GM23338 (cell line): ENCODE measurements around the gene EIF4G3. TPM values are rescaled to one million over a fixed set of nuclear protein-coding genes. Genes with fewer than 3 reads are reported as not detected.

Experiments
- ATAC-seq: fragments of 200-7000 bp; cut with Tn5 transposase; 3 replicates; pipeline ENCODE4 v1.9.1; 2020
- DNase-seq: peaks from one replicate; pipeline ENCODE4 v3.0.0-alpha.2; 2015; ENCODE audit warnings: low spot score
- H2AFZ ChIP-seq: fragments of 200-600 bp; sonication (generic); 2 replicates; pipeline ENCODE4 v1.8.0; 2016; ENCODE audit warnings: antibody characterized with exemption, mild to moderate bottlenecking, moderate library complexity
- H3F3A ChIP-seq: fragments of 200-600 bp; sonication (generic); replicated peaks from 2 replicates; pipeline ENCODE4 v1.8.0; 2017; ENCODE audit warnings: antibody characterized with exemption, mixed run types, low read depth
- H3K27ac ChIP-seq: fragments of 200-600 bp; sonication (generic); 2 replicates; pipeline ENCODE4 v1.6.1; 2016; ENCODE audit warnings: low read depth
- H3K27me3 ChIP-seq: fragments of 200-600 bp; sonication (generic); 2 replicates; pipeline ENCODE4 v1.8.0; 2016; ENCODE audit warnings: mild to moderate bottlenecking, mixed run types, moderate library complexity; ENCODE audit not compliant: insufficient read depth
- H3K36me3 ChIP-seq: fragments of 200-600 bp; sonication (generic); 2 replicates; pipeline ENCODE4 v1.8.0; 2016; ENCODE audit warnings: mild to moderate bottlenecking; ENCODE audit not compliant: insufficient read depth
- H3K4me1 ChIP-seq: fragments of 200-600 bp; sonication (generic); 2 replicates; pipeline ENCODE4 v1.8.0; 2016; ENCODE audit warnings: mild to moderate bottlenecking, moderate library complexity; ENCODE audit not compliant: insufficient read depth
- H3K4me2 ChIP-seq: fragments of 200-600 bp; sonication (generic); 2 replicates; pipeline ENCODE4 v1.7.1; 2017; ENCODE audit warnings: mixed run types
- H3K4me3 ChIP-seq: fragments of 200-600 bp; sonication (generic); 2 replicates; pipeline ENCODE4 v1.6.1; 2016; ENCODE audit warnings: mixed run types
- H3K79me2 ChIP-seq: fragments of 200-600 bp; sonication (generic); replicated peaks from 2 replicates; pipeline ENCODE4 v1.8.0; 2017; ENCODE audit warnings: mild to moderate bottlenecking; ENCODE audit not compliant: insufficient read depth
- H3K9me2 ChIP-seq: fragments of 200-600 bp; sonication (generic); 2 replicates; pipeline ENCODE4 v1.8.0; 2017; ENCODE audit not compliant: insufficient read depth
- H4K20me1 ChIP-seq: fragments of 200-600 bp; sonication (generic); replicated peaks from 2 replicates; pipeline ENCODE4 v1.8.0; 2017; ENCODE audit warnings: mild to moderate bottlenecking; ENCODE audit not compliant: insufficient read depth
- H3K27ac Mint-ChIP-seq: 2 replicates; pipeline ENCODE4 v1.8.0; 2020; ENCODE audit warnings: inconsistent platforms, mild to moderate bottlenecking, moderate library complexity, mixed read lengths
- H3K27me3 Mint-ChIP-seq: 3 replicates; pipeline ENCODE4 v1.8.0; 2022; ENCODE audit warnings: low read depth, mild to moderate bottlenecking, moderate library complexity, mixed read lengths, inconsistent platforms; ENCODE audit not compliant: insufficient read depth, poor library complexity
- H3K36me3 Mint-ChIP-seq: 3 replicates; pipeline ENCODE4 v1.8.0; 2021; ENCODE audit warnings: low read depth, mild to moderate bottlenecking, inconsistent platforms, moderate library complexity, mixed read lengths
- H3K4me1 Mint-ChIP-seq: 3 replicates; pipeline ENCODE4 v1.8.0; 2020; ENCODE audit warnings: mild to moderate bottlenecking, inconsistent platforms, mixed read lengths
- H3K4me3 Mint-ChIP-seq: 3 replicates; pipeline ENCODE4 v1.8.0; 2021; ENCODE audit warnings: moderate library complexity, mild to moderate bottlenecking, inconsistent platforms, mixed read lengths
- H3K9me3 Mint-ChIP-seq: 3 replicates; pipeline ENCODE4 v1.8.0; 2020; ENCODE audit warnings: moderate library complexity, mild to moderate bottlenecking, inconsistent platforms, mixed read lengths
- CREB1 ChIP-seq: fragments of 250-450 bp; sonication (Bioruptor Pico); IDR thresholded peaks from 2 replicates; pipeline ENCODE4 v1.5.0; 2020; ENCODE audit warnings: low read depth, mild to moderate bottlenecking, moderate library complexity
- EZH2 ChIP-seq: fragments of 200-600 bp; sonication (generic); IDR thresholded peaks from one replicate; pipeline ENCODE4 v1.8.0; 2017; ENCODE audit warnings: antibody characterized with exemption, mild to moderate bottlenecking, low read depth; ENCODE audit not compliant: unreplicated experiment
- EZH2phosphoT487 ChIP-seq: fragments of 200-600 bp; sonication (generic); IDR thresholded peaks from one replicate; pipeline ENCODE4 v1.8.1; 2018; ENCODE audit warnings: antibody characterized with exemption; ENCODE audit not compliant: unreplicated experiment
- JUNB ChIP-seq: IDR thresholded peaks from one replicate; pipeline ENCODE4 v1.6.1; 2016; ENCODE audit warnings: antibody characterized with exemption; ENCODE audit not compliant: unreplicated experiment
- NANOG ChIP-seq: IDR thresholded peaks from 2 replicates; pipeline ENCODE4 v1.6.1; 2016; ENCODE audit warnings: antibody characterized with exemption, borderline replicate concordance
- POLR2AphosphoS5 ChIP-seq: IDR thresholded peaks from 2 replicates; pipeline ENCODE4 v1.6.1; 2016; ENCODE audit warnings: antibody characterized with exemption, low read depth
- STAT1 ChIP-seq: IDR thresholded peaks from one replicate; pipeline ENCODE4 v1.6.1; 2016; ENCODE audit warnings: antibody characterized with exemption; ENCODE audit not compliant: unreplicated experiment
- ZNF114 ChIP-seq: fragments of 250-450 bp; sonication (Bioruptor Pico); IDR thresholded peaks from 2 replicates; pipeline ENCODE4 v1.5.0; 2020; ENCODE audit warnings: mild to moderate bottlenecking, moderate library complexity
- ZNF331 ChIP-seq: fragments of 250-450 bp; sonication (Bioruptor Pico); IDR thresholded peaks from 2 replicates; pipeline ENCODE4 v1.5.0; 2020; ENCODE audit warnings: low read depth, mild to moderate bottlenecking, moderate library complexity
- polyA plus RNA-seq: library from polyadenylated mRNA; unstranded; fragments of >200 nt; fragmentation: Nextera tagmentation; extraction: Ambion mirVana; gene quantifications from 2 replicates; pipeline ENCODE4 v1.2.1, GENCODE V29; 2016
- total RNA-seq: library from RNA; depleted of rRNA; stranded (reverse); fragments of >200 nt; shearing (Covaris generic); gene quantifications from 2 replicates; pipeline ENCODE4 v1.2.3, GENCODE V29; 2014
- TF ChIP-seq, protein P1 (sequence below): IDR thresholded peaks from 2 replicates; pipeline ENCODE4 v1.6.1; 2016; ENCODE audit warnings: antibody characterized with exemption
- TF ChIP-seq, protein P2 (sequence below): fragments of 250-450 bp; sonication (Bioruptor Pico); IDR thresholded peaks from 2 replicates; pipeline ENCODE4 v1.5.0; 2020; ENCODE audit warnings: mild to moderate bottlenecking, moderate library complexity
- TF ChIP-seq, protein P3 (sequence below), 2 experiments: fragments of 200-600 bp in 1 of 2; sonication (generic) in 1 of 2; conservative IDR thresholded peaks; 2 replicates each; pipeline versions ENCODE4 v1.5.1 to v1.6.1; 2016 to 2017; ENCODE audit warnings: antibody characterized with exemption in 2 of 2, low read depth in 2 of 2, mild to moderate bottlenecking in 2 of 2, moderate library complexity in 1 of 2
- TF ChIP-seq, protein P4 (sequence below): IDR thresholded peaks from one replicate; pipeline ENCODE4 v1.6.1; 2018; ENCODE audit warnings: antibody characterized with exemption; ENCODE audit not compliant: unreplicated experiment

The EIF4G3 gene
- total and polyA plus RNA-seq, 2 experiments from 2014 or later = 37.9 to 68.1 TPM

DNA sequence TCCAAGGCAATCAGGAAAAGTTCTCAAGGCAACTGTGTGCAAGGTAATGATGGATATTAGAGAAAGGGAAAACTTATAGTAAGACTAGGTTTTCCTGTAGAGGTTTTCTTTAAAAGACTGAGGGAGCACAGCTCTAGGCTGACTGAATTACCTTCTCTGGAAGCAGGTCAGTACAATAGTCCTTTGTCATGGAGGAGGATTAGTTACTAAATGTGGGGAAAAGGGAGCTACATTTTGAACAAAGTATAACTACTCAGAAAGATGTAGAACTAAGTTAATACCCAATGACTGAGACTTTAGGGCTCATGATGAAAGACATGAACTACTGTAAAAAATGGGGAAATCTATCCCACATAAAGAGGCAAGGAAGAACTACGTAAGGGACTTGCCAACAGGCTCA is 241.0 kb downstream of the EIF4G3 start:
- H3K4me2 ChIP-seq = no peak overlapping the region
- DNase-seq (peak; percentile 23), ATAC-seq (peak; percentile 85)
- Mint-ChIP-seq H3K27me3 (peaks cover 2% of the 10 kb centered on the region), H3K36me3 (peaks cover 4% of the 10 kb centered on the region; the same call in 2 of the 3 replicates), H3K4me3 (no peak overlapping the region), H3K4me1 (peaks cover 10% of the 10 kb centered on the region; the same call in 2 of the 3 replicates), H3K27ac (no peak overlapping the region), H3K9me3 (no peaks in the 10 kb centered on the region)
- no peak overlapping the region for H2AFZ ChIP-seq
- H3K27me3 ChIP-seq = no peaks in the 10 kb centered on the region
- no peaks in the 10 kb centered on the region for H3K36me3 ChIP-seq
- H3K4me1 ChIP-seq = peaks cover 7% of the 10 kb centered on the region; the same call in 1 of the 2 replicates
- H3F3A ChIP-seq = no peaks in the 10 kb centered on the region
- no peaks in the 10 kb centered on the region for H3K79me2 ChIP-seq
- 0 out of 2 replicates have a peak, but pooled peaks cover 3% of the 10 kb centered on the region for H4K20me1 ChIP-seq
- H3K4me3 ChIP-seq = no peak overlapping the region
- no peak for TF ChIP-seq EZH2phosphoT487
- TF ChIP-seq, protein P1, sequence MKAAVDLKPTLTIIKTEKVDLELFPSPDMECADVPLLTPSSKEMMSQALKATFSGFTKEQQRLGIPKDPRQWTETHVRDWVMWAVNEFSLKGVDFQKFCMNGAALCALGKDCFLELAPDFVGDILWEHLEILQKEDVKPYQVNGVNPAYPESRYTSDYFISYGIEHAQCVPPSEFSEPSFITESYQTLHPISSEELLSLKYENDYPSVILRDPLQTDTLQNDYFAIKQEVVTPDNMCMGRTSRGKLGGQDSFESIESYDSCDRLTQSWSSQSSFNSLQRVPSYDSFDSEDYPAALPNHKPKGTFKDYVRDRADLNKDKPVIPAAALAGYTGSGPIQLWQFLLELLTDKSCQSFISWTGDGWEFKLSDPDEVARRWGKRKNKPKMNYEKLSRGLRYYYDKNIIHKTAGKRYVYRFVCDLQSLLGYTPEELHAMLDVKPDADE = no peak
- TF ChIP-seq EZH2 = no peak
- TF ChIP-seq, protein P2, sequence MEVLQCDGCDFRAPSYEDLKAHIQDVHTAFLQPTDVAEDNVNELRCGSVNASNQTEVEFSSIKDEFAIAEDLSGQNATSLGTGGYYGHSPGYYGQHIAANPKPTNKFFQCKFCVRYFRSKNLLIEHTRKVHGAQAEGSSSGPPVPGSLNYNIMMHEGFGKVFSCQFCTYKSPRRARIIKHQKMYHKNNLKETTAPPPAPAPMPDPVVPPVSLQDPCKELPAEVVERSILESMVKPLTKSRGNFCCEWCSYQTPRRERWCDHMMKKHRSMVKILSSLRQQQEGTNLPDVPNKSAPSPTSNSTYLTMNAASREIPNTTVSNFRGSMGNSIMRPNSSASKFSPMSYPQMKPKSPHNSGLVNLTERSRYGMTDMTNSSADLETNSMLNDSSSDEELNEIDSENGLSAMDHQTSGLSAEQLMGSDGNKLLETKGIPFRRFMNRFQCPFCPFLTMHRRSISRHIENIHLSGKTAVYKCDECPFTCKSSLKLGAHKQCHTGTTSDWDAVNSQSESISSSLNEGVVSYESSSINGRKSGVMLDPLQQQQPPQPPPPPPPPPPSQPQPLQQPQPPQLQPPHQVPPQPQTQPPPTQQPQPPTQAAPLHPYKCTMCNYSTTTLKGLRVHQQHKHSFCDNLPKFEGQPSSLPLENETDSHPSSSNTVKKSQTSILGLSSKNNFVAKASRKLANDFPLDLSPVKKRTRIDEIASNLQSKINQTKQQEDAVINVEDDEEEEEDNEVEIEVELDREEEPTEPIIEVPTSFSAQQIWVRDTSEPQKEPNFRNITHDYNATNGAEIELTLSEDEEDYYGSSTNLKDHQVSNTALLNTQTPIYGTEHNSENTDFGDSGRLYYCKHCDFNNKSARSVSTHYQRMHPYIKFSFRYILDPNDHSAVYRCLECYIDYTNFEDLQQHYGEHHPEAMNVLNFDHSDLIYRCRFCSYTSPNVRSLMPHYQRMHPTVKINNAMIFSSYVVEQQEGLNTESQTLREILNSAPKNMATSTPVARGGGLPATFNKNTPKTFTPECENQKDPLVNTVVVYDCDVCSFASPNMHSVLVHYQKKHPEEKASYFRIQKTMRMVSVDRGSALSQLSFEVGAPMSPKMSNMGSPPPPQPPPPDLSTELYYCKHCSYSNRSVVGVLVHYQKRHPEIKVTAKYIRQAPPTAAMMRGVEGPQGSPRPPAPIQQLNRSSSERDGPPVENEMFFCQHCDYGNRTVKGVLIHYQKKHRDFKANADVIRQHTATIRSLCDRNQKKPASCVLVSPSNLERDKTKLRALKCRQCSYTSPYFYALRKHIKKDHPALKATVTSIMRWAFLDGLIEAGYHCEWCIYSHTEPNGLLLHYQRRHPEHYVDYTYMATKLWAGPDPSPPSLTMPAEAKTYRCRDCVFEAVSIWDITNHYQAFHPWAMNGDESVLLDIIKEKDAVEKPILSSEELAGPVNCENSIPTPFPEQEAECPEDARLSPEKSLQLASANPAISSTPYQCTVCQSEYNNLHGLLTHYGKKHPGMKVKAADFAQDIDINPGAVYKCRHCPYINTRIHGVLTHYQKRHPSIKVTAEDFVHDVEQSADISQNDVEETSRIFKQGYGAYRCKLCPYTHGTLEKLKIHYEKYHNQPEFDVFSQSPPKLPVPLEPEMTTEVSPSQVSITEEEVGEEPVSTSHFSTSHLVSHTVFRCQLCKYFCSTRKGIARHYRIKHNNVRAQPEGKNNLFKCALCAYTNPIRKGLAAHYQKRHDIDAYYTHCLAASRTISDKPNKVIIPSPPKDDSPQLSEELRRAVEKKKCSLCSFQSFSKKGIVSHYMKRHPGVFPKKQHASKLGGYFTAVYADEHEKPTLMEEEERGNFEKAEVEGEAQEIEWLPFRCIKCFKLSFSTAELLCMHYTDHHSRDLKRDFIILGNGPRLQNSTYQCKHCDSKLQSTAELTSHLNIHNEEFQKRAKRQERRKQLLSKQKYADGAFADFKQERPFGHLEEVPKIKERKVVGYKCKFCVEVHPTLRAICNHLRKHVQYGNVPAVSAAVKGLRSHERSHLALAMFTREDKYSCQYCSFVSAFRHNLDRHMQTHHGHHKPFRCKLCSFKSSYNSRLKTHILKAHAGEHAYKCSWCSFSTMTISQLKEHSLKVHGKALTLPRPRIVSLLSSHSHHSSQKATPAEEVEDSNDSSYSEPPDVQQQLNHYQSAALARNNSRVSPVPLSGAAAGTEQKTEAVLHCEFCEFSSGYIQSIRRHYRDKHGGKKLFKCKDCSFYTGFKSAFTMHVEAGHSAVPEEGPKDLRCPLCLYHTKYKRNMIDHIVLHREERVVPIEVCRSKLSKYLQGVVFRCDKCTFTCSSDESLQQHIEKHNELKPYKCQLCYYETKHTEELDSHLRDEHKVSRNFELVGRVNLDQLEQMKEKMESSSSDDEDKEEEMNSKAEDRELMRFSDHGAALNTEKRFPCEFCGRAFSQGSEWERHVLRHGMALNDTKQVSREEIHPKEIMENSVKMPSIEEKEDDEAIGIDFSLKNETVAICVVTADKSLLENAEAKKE (CRISPR knock-in tag) = no peak
- TF ChIP-seq CREB1 (CRISPR knock-in tag) = no peak
- TF ChIP-seq POLR2AphosphoS5 = no peak
- TF ChIP-seq JUNB = no peak
- no peak for TF ChIP-seq STAT1
- TF ChIP-seq, protein P3, sequence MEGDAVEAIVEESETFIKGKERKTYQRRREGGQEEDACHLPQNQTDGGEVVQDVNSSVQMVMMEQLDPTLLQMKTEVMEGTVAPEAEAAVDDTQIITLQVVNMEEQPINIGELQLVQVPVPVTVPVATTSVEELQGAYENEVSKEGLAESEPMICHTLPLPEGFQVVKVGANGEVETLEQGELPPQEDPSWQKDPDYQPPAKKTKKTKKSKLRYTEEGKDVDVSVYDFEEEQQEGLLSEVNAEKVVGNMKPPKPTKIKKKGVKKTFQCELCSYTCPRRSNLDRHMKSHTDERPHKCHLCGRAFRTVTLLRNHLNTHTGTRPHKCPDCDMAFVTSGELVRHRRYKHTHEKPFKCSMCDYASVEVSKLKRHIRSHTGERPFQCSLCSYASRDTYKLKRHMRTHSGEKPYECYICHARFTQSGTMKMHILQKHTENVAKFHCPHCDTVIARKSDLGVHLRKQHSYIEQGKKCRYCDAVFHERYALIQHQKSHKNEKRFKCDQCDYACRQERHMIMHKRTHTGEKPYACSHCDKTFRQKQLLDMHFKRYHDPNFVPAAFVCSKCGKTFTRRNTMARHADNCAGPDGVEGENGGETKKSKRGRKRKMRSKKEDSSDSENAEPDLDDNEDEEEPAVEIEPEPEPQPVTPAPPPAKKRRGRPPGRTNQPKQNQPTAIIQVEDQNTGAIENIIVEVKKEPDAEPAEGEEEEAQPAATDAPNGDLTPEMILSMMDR (conservative IDR thresholded peaks at IDR 0.05; ENCODE audit: low read depth in 2 of 2) = no peak
- TF ChIP-seq ZNF331 (CRISPR knock-in tag) = no peak
- no peak for TF ChIP-seq ZNF114
- TF ChIP-seq, protein P4, sequence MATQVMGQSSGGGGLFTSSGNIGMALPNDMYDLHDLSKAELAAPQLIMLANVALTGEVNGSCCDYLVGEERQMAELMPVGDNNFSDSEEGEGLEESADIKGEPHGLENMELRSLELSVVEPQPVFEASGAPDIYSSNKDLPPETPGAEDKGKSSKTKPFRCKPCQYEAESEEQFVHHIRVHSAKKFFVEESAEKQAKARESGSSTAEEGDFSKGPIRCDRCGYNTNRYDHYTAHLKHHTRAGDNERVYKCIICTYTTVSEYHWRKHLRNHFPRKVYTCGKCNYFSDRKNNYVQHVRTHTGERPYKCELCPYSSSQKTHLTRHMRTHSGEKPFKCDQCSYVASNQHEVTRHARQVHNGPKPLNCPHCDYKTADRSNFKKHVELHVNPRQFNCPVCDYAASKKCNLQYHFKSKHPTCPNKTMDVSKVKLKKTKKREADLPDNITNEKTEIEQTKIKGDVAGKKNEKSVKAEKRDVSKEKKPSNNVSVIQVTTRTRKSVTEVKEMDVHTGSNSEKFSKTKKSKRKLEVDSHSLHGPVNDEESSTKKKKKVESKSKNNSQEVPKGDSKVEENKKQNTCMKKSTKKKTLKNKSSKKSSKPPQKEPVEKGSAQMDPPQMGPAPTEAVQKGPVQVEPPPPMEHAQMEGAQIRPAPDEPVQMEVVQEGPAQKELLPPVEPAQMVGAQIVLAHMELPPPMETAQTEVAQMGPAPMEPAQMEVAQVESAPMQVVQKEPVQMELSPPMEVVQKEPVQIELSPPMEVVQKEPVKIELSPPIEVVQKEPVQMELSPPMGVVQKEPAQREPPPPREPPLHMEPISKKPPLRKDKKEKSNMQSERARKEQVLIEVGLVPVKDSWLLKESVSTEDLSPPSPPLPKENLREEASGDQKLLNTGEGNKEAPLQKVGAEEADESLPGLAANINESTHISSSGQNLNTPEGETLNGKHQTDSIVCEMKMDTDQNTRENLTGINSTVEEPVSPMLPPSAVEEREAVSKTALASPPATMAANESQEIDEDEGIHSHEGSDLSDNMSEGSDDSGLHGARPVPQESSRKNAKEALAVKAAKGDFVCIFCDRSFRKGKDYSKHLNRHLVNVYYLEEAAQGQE = no peak
- TF ChIP-seq NANOG = no peak
- no peak overlapping the region for H3K27ac ChIP-seq
- no peaks in the 10 kb centered on the region for H3K9me2 ChIP-seq
